ENCODE data around the gene BOD1L1.

BOD1L1 gene

DNA sequence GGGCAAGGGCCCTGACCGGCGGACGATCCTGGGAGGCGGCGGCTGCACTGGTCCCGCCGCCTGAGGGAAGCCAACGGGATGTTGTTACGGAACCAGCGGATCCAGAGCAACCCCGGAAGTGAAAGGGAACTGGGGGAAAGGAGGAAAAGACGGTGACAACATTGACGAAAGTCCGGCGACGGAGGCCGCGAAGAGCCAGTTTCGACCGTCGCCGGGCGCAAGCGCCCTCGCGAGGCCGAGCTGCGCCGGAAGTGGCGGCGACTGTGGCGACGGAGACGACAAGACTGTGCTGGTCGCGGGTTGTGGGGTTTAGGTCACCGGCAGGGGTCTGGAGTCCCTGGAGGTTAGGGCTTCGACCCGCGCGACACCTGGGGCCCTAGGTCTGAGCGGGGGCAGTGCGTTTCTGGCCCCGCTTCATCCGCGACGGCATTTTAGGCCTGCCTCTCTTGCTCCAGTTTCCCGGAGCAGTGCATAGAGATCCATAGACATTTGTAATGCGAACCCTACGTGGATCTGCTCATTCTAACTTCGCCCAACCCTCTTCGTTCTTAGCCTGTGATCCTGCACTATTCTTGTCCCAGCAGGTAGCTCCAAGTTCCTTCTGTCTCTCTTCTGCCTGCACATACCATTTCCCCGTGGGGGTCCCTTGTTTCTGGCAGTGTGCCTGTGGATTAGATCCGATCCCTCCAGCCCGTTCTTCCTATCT, at the start of gene BOD1L1:
BOD1L1 (minus strand) TSS at position 120 of the 706 bp plus-strand sequence. CDS start 138 bp downstream, outside the sequence.
- DNase-seq, result peak; percentile 55

GRCh38 chr4:13674971-13675370, 47.4 kb upstream of the BOD1L1 start:
- DNase-seq, result no peak

DNA sequence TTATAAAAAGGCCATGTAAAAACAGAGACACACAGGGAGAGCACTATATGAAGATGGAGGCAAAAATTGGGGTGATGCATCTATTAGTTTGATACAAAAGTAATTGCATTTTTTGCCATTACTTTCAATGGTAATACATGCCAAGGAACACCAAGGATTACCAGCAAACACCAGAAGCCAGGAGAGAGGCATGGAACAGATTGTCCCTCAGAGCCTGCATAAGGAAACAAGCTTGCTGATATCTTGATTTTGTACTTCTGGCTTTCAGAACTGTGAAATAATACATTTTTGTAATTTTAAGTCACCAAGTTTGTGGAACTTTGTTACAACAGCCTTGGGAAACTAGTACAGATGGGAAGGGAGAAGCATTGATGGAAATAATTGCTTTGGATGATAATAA, 45.6 kb upstream of the BOD1L1 start:
- DNase-seq, result no peak

GRCh38 chr4:13670456-13671160, 43.1 kb upstream of the BOD1L1 start:
- no peak for DNase-seq

DNA sequence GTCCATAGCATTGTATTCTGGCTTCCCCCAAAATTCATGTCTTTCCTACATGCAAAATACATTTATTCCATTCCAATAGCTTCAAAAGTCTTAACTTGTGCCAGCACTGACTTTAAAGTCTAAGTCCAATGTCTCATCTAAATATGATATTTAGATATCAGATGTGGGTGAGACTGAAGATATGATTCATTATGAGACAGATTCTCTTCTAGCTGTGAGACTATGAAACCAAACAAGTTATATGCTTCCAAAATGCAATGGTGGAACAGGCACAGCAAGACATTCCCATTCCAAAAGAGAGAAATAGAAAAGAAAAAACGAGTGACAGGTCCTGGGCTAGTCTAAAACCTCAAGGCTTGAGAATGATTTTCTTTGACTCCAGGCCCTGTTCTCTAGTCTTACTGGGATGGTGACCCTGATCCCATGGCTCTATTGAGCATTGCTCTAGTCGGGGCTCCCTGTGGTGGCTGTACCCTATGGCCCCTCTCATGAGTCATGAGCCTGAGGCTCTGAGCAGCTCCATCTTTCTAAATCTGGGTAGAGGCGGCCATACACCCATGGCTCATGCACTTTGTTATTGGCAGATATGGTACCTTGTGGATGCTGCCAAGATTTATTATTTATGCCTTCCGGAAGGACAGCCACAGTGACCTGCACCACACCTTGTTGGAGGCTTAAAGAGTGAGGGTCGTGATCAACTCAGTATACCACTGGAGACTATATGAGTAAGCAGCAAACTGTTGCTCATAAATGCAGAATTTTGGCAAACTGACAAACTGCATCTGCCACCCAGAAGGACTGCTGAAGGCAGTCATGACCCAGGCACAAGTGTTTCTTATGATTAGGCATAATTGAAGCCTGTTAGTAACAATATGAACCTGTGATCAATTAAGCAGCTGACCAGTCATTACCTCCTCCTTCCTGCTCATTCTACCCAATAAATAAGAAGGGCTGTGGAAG, 38.5 kb upstream of the BOD1L1 start:
- no peak for DNase-seq

DNA sequence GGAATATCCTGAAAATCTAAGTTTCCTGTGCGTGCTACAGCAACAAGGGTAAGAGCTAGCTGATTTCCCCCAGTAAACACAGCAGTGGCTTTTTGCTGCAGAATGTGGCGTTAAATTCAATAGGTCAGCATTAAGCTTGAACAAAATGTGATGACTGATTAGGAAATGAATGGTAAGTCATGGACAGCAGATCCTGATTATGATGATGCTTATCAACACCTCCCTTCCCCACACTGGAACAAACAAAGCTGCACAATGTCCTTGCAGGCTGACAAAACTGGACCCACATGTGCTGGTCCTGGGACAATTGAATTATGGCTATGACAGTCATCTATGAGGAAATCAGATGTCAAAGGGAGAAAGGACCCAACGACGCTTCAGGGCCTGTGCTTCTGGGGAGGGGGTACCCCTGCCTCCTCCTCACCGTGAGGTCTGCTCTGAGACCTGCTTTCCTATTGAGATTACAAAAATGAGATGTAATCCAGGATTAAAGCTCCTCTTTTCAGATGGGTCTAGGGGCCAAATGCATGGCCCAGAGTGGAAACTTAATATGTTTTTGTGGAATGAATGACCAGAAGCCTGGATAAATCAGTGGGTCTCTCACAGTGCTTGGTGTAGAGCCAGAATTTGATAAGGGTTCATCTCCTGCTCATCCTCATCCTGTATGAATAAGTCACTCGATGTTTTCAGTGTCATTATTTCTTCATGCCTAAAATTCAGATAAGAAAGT, 32.0 kb upstream of the BOD1L1 start:
- DNase-seq, result no peak

DNA sequence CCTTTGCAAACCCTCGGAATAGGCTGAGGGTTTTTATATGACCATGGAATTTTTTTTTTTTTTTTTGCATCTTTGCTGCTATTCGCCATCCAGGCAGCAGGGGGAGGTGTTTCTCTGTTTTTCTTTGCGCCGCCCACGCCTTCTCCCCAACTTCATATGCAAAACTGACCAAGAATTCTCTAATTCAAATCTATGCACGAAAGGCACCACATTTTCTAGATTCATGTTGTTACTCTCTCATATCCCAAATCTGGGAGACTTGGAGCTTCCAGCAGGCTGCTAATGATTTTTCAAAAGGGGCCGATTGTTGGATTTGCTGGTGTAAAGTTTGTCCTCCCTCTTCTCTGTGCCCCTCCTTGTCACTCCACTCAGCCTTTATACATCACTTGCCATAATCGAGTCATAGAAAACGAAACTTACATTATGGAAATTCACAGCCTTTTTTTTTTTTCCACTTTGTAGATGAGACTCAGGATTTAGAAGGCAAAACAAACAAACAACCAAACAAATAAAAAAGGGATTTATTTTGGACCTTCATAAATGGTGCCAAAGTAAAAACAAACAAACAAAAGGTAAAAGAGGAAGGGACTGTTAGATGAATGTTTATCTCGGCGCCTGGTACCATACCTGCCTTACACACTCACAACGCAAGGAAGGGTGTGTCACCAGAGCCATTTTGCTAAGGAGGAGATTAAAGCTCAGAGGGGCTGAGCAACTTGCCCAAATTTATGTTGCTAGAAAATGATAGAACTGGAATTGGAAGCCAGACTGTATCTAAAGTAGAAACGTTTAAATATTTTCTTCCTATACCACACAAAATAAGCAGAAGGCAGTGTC, 29.3 kb upstream of the BOD1L1 start:
- DNase-seq, result peak; percentile 53

DNA sequence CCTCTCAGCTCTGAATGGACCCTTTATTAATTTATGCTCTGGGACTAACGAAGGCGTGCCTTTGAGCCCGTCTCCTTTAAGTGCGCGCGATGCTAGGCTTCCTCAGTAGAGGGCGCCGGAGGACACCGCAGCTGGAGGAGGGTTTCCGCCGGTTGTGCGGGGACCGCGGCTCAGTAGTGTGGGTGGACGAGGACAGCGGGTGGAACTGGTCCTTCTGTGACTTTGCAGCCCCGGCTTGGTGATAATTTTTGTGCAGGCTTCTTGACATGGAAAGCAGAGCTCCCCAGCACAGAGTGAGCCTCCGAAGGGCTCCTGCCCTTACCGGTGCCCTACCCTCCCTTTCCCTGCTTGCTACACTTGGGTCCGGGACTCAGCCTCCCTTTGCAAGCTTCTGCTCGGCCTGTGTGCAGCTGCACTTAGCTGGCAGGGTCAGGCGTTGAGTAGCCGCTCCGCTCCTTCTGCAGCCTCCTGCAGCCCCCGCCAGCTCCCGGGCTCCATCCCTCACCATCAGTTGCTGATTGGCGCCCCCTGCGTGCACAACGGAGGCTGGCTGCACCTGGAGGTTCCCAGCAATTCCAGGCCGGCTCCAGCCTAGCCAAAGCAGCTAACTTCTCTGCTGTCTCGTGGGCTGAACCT, 26.8 kb upstream of the BOD1L1 start:
- DNase-seq, result peak; percentile 35

- no peak for DNase-seq
Measured at GRCh38 chr4:13653766-13654161, 26.2 kb upstream of the BOD1L1 start.

DNA sequence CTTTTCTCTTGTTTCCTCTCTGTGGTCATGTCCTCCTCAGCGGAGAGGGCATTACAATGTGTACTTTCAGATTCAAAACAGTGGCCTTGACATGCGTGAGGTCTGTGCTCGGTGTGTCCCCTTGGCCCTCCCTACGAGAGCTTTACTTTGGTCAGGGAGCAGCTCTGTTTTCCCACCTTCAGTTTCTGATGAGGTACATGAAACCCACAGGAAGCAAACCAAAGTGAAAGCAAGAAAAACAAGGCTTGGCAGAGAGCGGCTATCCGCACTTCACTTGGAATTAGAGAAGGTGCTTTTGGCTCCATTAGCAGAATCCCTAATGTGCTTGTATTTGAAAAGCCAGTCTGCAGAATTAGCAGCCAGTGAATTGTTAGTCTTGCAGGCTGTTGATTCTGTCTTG, 19.5 kb upstream of the BOD1L1 start:
- no peak for DNase-seq

DNA sequence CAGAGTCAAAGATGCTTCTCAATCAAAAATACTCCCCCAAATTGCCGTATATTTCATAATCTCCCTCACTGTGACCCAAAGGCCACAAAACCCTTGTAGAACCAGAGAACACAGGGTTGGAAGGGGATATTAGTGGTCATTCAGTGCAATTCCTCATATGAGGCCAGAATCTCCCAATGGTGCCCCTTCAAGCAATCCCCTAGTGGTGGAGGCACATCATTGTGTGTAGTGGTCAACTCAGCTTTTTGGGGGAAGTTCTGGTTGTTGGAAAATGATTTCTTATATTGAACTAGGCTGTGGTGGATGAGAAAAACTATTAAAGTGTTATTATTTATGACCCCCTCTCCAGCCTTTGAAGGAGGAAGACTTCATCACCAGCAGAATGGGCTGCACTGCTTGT, 17.6 kb upstream of the BOD1L1 start:
- no peak for DNase-seq

DNA sequence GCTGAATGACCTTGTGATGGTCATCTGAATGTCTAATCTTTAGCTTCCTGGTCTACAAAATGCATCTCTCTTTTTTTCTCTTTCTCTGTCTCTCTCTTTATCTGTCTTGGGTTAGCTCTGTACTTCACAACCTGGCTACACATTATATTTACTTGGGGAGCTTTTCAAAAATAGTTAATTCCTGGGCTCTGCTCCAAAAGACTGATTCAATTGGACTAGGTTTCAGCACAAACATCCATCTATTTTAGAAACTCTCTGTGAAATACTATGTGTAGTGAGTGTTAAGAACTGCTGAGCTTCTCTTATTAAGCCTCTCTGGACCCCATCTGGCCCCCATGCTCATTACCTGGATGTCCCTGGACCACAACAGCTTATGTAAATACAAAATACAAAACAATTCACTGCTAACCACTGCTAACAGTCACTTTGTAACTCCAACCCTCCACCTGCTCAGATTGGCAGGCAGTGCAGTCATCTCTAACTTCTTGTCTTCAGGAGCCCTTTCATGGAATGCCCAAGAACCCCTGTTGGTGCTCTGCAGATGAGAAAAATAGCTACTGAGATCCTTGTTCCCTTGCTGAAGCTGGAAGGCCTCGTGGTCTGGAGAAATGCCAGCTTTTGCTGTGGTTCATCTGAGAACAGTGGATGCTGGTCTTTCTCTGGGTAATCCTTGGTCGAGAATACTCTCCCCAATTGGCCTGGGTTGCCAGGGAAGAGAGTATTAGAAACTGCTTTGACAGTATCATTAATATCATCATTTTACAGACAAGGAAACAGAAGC, 14.8 kb upstream of the BOD1L1 start:
- no peak for DNase-seq

GRCh38 chr4:13641084-13641483, 13.6 kb upstream of the BOD1L1 start:
- DNase-seq, result no peak

GRCh38 chr4:13640149-13640940, 12.8 kb upstream of the BOD1L1 start:
- DNase-seq, result no peak

GRCh38 chr4:13635286-13635799, 7.8 kb upstream of the BOD1L1 start:
- no peak for DNase-seq

DNA sequence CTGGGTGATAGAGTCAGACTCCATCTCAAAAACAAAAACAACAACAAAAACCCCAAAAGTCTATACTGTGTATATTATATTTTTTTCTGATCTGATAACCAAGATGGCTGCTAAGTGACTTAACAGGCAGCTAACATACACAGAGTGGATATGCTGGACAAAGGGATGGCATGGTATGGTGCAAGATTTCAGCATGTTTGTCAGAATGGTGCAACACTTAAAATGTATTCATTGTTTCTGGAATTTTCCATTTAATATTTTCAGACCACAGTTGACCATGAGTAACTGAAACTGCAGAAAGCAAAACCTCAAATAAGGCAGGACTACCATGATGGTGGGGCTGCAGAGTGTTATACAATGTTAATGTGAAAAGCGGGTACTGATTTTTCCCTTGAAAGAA, 6.1 kb upstream of the BOD1L1 start:
- DNase-seq, result no peak

DNA sequence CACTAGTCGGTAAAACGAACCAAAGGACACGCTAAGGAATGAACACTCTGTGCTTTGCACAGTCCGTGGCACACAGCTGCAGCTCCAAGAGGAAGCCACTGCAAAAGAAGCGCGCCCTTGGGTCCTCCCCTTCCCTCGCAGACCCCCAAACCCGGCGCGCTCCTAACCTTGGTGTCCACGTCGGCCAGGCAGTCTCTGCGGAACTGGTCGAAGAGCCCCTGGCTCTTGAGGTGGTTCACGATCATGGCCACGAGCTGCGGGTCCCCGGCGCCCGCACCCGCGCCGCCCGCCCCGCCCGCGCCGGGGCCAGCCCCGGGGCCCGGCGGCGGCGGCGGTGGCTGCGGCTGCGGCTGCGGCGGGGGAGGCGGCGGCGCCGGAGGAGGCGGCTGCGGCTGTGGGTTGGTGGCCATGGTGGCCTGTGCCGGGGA, 333 bp downstream of the BOD1L1 start:
- DNase-seq, result no peak

- no peak for DNase-seq
Measured at GRCh38 chr4:13626492-13627177, 890 bp downstream of the BOD1L1 start.
